K562 (cell line): ENCODE data around the gene PCED1B. TPM values are rescaled to one million over a fixed set of nuclear protein-coding genes. Genes with fewer than 3 reads are reported as not detected.
"Not testable (repeated sequence)": the region's sequence is repeated elsewhere in the genome, so short reads cannot be mapped to it uniquely, and the experiment has no call there.

ENCODE experiments used
- ATAC-seq: fragments of 200-7000 bp; cut with Tn5 transposase; 3 replicates; pipeline ENCODE4 v1.9.1; 2020; ENCODE audit warnings: moderate library complexity
- BruUV-seq: library from RNA; stranded (reverse); fragments of 400-500 nt; replicated peaks from 2 replicates; lab custom pipeline; 2021; lab: Mats Ljungman, UMichigan
- CTCF ChIA-PET: fragments of 300-600 bp; formaldehyde crosslinking; extraction: SDS; loops from one replicate; lab custom pipeline; 2021; ENCODE audit warnings: low intra/inter-chr PET ratio; lab: Yijun Ruan, JAX
- POLR2A ChIA-PET: fragments of 300-600, 350-650 bp; sonication (Branson Sonifier 250); formaldehyde crosslinking; extraction: SDS; loops from one replicate; lab custom pipeline; 2021; ENCODE audit warnings: antibody characterized with exemption, inconsistent platforms; lab: Yijun Ruan, JAX
- DNase-seq, 4 experiments: peaks; one replicate each; pipeline versions ENCODE4 v3.0.0 to v3.0.0-alpha.2; 2011 to 2018; ENCODE audit warnings: low spot score in 3 of 4, mixed read lengths in 3 of 4; ENCODE audit errors: extremely low read depth in 1 of 4
- FAIRE-seq: peaks from 2 replicates; lab custom pipeline; 2011; peaks lifted over from hg19 to GRCh38; lab: Jason Lieb, UNC
- H2AFZ ChIP-seq: 2 replicates; pipeline ENCODE4 v1.6.0; 2011; ENCODE audit warnings: low read depth, low read length, control low read depth, inconsistent platforms
- H3K27ac ChIP-seq: fragments of 200-600 bp; 3 replicates; pipeline ENCODE4 v1.8.0; 2011; ENCODE audit warnings: low read depth, mild to moderate bottlenecking, control low read depth, inconsistent platforms, low read length, moderate library complexity, mixed read lengths; ENCODE audit errors: extremely low read depth
- H3K27me3 ChIP-seq, 2 experiments: fragments of 300-600 bp in 1 of 2; 2 replicates in 1 of 2; 3 replicates in 1 of 2; pipeline versions ENCODE4 v1.6.0 to v1.8.0; 2011; ENCODE audit warnings: inconsistent platforms in 2 of 2, low read length in 2 of 2, mild to moderate bottlenecking in 1 of 2, mixed read lengths in 1 of 2, moderate library complexity in 1 of 2; ENCODE audit not compliant: control insufficient read depth in 2 of 2, insufficient read depth in 2 of 2
- H3K36me3 ChIP-seq: fragments of 300-600 bp; 3 replicates; pipeline ENCODE4 v1.8.0; 2011; ENCODE audit warnings: mild to moderate bottlenecking, low read length, inconsistent platforms; ENCODE audit not compliant: control insufficient read depth, insufficient read depth
- H3K4me1 ChIP-seq, 2 experiments: fragments of 200-600 bp in 1 of 2; replicated peaks in 1 of 2; 2 replicates in 1 of 2; 3 replicates in 1 of 2; pipeline versions ENCODE4 v1.5.1 to v1.8.0; 2011; ENCODE audit warnings: inconsistent platforms in 2 of 2, low read length in 2 of 2, mild to moderate bottlenecking in 1 of 2, mixed read lengths in 1 of 2, moderate library complexity in 1 of 2; ENCODE audit not compliant: control insufficient read depth in 2 of 2, insufficient read depth in 2 of 2
- H3K4me2 ChIP-seq: 2 replicates; pipeline ENCODE4 v1.6.1; 2011; ENCODE audit warnings: low read length, control low read depth, inconsistent platforms, mixed read lengths; ENCODE audit not compliant: insufficient read depth
- H3K4me3 ChIP-seq: fragments of 200-600 bp; sonication (generic), shearing (Covaris generic); 2 replicates; pipeline ENCODE4 v1.5.1; 2016; ENCODE audit warnings: control low read depth, inconsistent platforms
- H3K79me2 ChIP-seq: fragments of 200-600 bp; 3 replicates; pipeline ENCODE4 v1.8.0; 2011; ENCODE audit warnings: low read length, inconsistent platforms; ENCODE audit not compliant: control insufficient read depth, insufficient read depth
- H3K9ac ChIP-seq, 2 experiments: 2 replicates each; pipeline versions ENCODE4 v1.6.0 to v1.6.1; 2011; ENCODE audit warnings: low read depth in 2 of 2, low read length in 2 of 2, control low read depth in 1 of 2, inconsistent platforms in 1 of 2, mild to moderate bottlenecking in 1 of 2, mixed read lengths in 1 of 2; ENCODE audit not compliant: insufficient read depth in 1 of 2
- H3K9me1 ChIP-seq: one replicate; pipeline ENCODE4 v1.6.0; 2011; ENCODE audit warnings: inconsistent platforms, mild to moderate bottlenecking, low read length, moderate library complexity; ENCODE audit not compliant: control insufficient read depth, insufficient read depth
- H3K9me3 ChIP-seq: replicated peaks from 2 replicates; pipeline ENCODE4 v1.5.1; 2011; ENCODE audit warnings: low read depth, low read length, inconsistent platforms; ENCODE audit not compliant: control insufficient read depth, insufficient read depth
- H4K20me1 ChIP-seq: replicated peaks from 2 replicates; pipeline ENCODE4 v1.6.1; 2011; ENCODE audit warnings: low read length, inconsistent platforms, mixed read lengths; ENCODE audit not compliant: control insufficient read depth, insufficient read depth
- CBX3 ChIP-seq, 2 experiments: IDR thresholded peaks; 1 replicate in 1 of 2; 2 replicates in 1 of 2; pipeline ENCODE4 v1.6.1; 2012; ENCODE audit warnings: inconsistent platforms in 2 of 2, low read length in 2 of 2, borderline replicate concordance in 1 of 2, control low read depth in 1 of 2
- CBX5 ChIP-seq: IDR thresholded peaks from 2 replicates; pipeline ENCODE4 v1.6.1; 2014; ENCODE audit warnings: low read depth, borderline replicate concordance
- CHAMP1 ChIP-seq: fragments of 450-650 bp; IDR thresholded peaks from 2 replicates; pipeline ENCODE4 v1.6.1; 2016; ENCODE audit warnings: mild to moderate bottlenecking
- ETV1 ChIP-seq: fragments of 450-650 bp; conservative IDR thresholded peaks from 2 replicates; pipeline ENCODE4 v1.6.1; 2016; ENCODE audit warnings: missing genetic modification characterization, control low read depth, low read depth, missing compliant biosample characterization
- GABPA ChIP-seq: fragments of 200-800 bp; sonication (Bioruptor generic); conservative IDR thresholded peaks from 2 replicates; pipeline ENCODE4 v1.6.1; 2016; ENCODE audit warnings: low read depth, missing genetic modification characterization, missing compliant biosample characterization
- TRIM28 ChIP-seq: fragments of 450-650 bp; IDR thresholded peaks from 2 replicates; pipeline ENCODE4 v1.6.1; 2017
- ZEB2 ChIP-seq: fragments of 450-650 bp; IDR thresholded peaks from 2 replicates; pipeline ENCODE4 v1.6.1; 2016
- ZNF280A ChIP-seq: fragments of 450-650 bp; IDR thresholded peaks from 2 replicates; pipeline ENCODE4 v1.6.1; 2018; ENCODE audit warnings: mild to moderate bottlenecking, low read depth; ENCODE audit not compliant: partially characterized antibody
- ZNF280B ChIP-seq: fragments of 250-450 bp; sonication (Bioruptor Pico); IDR thresholded peaks from 2 replicates; pipeline ENCODE4 v1.5.1; 2021; ENCODE audit warnings: mild to moderate bottlenecking
- WGBS: fragments of 100-300 bp; shearing (Covaris generic); methylation state at CpG from one replicate; pipeline ENCODE4 v1.1.6; 2016; ENCODE audit warnings: low coverage, mixed read lengths; ENCODE audit not compliant: insufficient coverage; ENCODE audit errors: missing lambda C conversion rate; 5-methylcytosine and 5-hydroxymethylcytosine counted together
- in situ Hi-C: fragments of 300-500 bp; cut with MboI; formaldehyde crosslinking; loops from 4 replicates; pipeline ENCODE4 v1.15.0; 2018; ENCODE audit warnings: inconsistent platforms, mixed read lengths
- intact Hi-C: fragments of 100-400 bp; cut with micrococcal nuclease; formaldehyde crosslinking; loops from 2 replicates; pipeline ENCODE4 v1.14.2; 2022
- polyA plus RNA-seq, 8 experiments: library from polyadenylated mRNA; depleted of rRNA in 4 of 8; stranded (reverse) in 5 of 8; unstranded in 3 of 8; fragments of >200 nt; fragmentation: Nextera tagmentation in 2 of 8; fragmentation: Illumina TruSeq in 1 of 8; extraction: Ambion mirVana in 2 of 8; extraction: Trizol in 1 of 8; gene quantifications; 2 replicates each; pipeline versions ENCODE4 v1.2.1 to v1.2.3, GENCODE V29; 2011 to 2014; ENCODE audit warnings: inconsistent platforms in 1 of 8, missing spikeins in 1 of 8
- total RNA-seq, 7 experiments: library from RNA; depleted of rRNA in 6 of 7; stranded (reverse); fragments of >200 nt in 6 of 7; fragmentation: Illumina TruSeq in 2 of 7; extraction: Trizol in 2 of 7; gene quantifications; 2 replicates each; pipeline versions ENCODE4 v1.2.1 to v1.2.3, GENCODE V29; 2011 to 2021; ENCODE audit warnings: low replicate concordance in 1 of 7

Gene PCED1B
- total and polyA plus RNA-seq, 9 of the 15 experiments (the other 6 are each of a cell fraction or from before 2014, with no cell fraction given), result 1.2 to 9.3 (median 2.5) TPM

GRCh38 chr12:47051291-47051690 is 28.1 kb upstream of the PCED1B start:
- H3K36me3 ChIP-seq, H4K20me1 ChIP-seq, H3K9me3 ChIP-seq, H3K9me1 ChIP-seq, FAIRE-seq, BruUV-seq, DNase-seq, H3K79me2 ChIP-seq, H3K4me3 ChIP-seq, in situ Hi-C loops, H3K27ac ChIP-seq, ATAC-seq, H3K27me3 ChIP-seq, H3K4me2 ChIP-seq, CTCF ChIA-PET, H3K4me1 ChIP-seq, intact Hi-C loops, H2AFZ ChIP-seq, POLR2A ChIA-PET, H3K9ac ChIP-seq: not testable (repeated sequence)
- TF ChIP-seq ZNF280B (CRISPR knock-in tag) (0 out of 2 replicates have a peak, but pooled peaks have one; percentile 50), GABPA (tag) (0 out of 2 replicates have a peak, but pooled peaks have one; percentile 24), TRIM28 (peak; percentile 70; the same call in 1 of the 2 replicates), CBX5 (0 out of 2 replicates have a peak, but pooled peaks have one; percentile 14), CBX3 (IDR thresholded peaks at IDR 0.05; ENCODE audit: borderline replicate concordance in 1 of 2, low read length in 2 of 2) (0 out of 3 replicates have a peak, but pooled peaks of 1 of the 2 experiments have one; percentile 39), ZEB2 (0 out of 2 replicates have a peak, but pooled peaks have one; percentile 28), ETV1 (tag) (peak; percentile 91), ZNF280A (peak; percentile 25), CHAMP1 (peak; percentile 59; the same call in 1 of the 2 replicates)
- WGBS, result 35% methylated on average over 3 of the region's 3 CpGs
